Measurements from ENCODE around the gene ZNF594. TPM values are rescaled to one million over a fixed set of nuclear protein-coding genes. Genes with fewer than 3 reads are reported as not detected.
"Not testable (repeated sequence)": the region's sequence is repeated elsewhere in the genome, so short reads cannot be mapped to it uniquely, and the experiment has no call there.

Gene ZNF594
- total RNA-seq, 1 donor from 2014 or later: 26.1 TPM

GRCh38 chr17:5234645-5235576 lies 43.2 kb upstream of the ZNF594 start, which contains the start of gene SCIMP:
Gene SCIMP, minus strand, starts transcription at chr17:5234860. Its CDS starts 105 bp downstream, at chr17:5234755.
- peaks cover 17% of the 10 kb centered on the region for H3K36me3 Mint-ChIP-seq (ENCODE audit: insufficient read depth)
- H3K27ac Mint-ChIP-seq: no peak within 1 kb of the TSS
- no peak within 1 kb of the TSS for H3K4me3 Mint-ChIP-seq (ENCODE audit: low read depth)
- TF ChIP-seq, protein P1, sequence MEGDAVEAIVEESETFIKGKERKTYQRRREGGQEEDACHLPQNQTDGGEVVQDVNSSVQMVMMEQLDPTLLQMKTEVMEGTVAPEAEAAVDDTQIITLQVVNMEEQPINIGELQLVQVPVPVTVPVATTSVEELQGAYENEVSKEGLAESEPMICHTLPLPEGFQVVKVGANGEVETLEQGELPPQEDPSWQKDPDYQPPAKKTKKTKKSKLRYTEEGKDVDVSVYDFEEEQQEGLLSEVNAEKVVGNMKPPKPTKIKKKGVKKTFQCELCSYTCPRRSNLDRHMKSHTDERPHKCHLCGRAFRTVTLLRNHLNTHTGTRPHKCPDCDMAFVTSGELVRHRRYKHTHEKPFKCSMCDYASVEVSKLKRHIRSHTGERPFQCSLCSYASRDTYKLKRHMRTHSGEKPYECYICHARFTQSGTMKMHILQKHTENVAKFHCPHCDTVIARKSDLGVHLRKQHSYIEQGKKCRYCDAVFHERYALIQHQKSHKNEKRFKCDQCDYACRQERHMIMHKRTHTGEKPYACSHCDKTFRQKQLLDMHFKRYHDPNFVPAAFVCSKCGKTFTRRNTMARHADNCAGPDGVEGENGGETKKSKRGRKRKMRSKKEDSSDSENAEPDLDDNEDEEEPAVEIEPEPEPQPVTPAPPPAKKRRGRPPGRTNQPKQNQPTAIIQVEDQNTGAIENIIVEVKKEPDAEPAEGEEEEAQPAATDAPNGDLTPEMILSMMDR (IDR thresholded peaks at IDR 0.05; ENCODE audit: unreplicated experiment): no peak
- no peak for DNase-seq (ENCODE audit: low spot score, unreplicated experiment)
- H3K27me3 Mint-ChIP-seq: no peaks in the 10 kb centered on the region
- peaks cover 6% of the 10 kb centered on the region for H3K4me1 Mint-ChIP-seq (ENCODE audit: low read depth)
- H3K9me3 Mint-ChIP-seq (ENCODE audit: low read depth): peaks cover 3% of the 10 kb centered on the region

- peaks cover 20% of the 10 kb centered on the region for H3K36me3 Mint-ChIP-seq (ENCODE audit: insufficient read depth)
- H3K27ac Mint-ChIP-seq; H3K4me3 Mint-ChIP-seq (ENCODE audit: low read depth); H3K27me3 Mint-ChIP-seq; H3K9me3 Mint-ChIP-seq (ENCODE audit: low read depth); DNase-seq (ENCODE audit: low spot score, unreplicated experiment); H3K4me1 Mint-ChIP-seq (ENCODE audit: low read depth): not testable (repeated sequence)
Observed at GRCh38 chr17:5233492-5233891, 41.8 kb upstream of the ZNF594 start.

- H3K4me1 Mint-ChIP-seq (ENCODE audit: low read depth): peaks cover 3% of the 10 kb centered on the region
- no peak for DNase-seq (ENCODE audit: low spot score, unreplicated experiment)
- no peak overlapping the region for H3K4me3 Mint-ChIP-seq (ENCODE audit: low read depth)
- TF ChIP-seq, protein P1 (IDR thresholded peaks at IDR 0.05; ENCODE audit: unreplicated experiment): no peak
- H3K9me3 Mint-ChIP-seq (ENCODE audit: low read depth): peaks cover 3% of the 10 kb centered on the region
- no peaks in the 10 kb centered on the region for H3K27me3 Mint-ChIP-seq
- H3K27ac Mint-ChIP-seq: no peak overlapping the region
- peaks cover 15% of the 10 kb centered on the region for H3K36me3 Mint-ChIP-seq (ENCODE audit: insufficient read depth)
Observed at GRCh38 chr17:5226940-5227878, 35.5 kb upstream of the ZNF594 start.

DNA sequence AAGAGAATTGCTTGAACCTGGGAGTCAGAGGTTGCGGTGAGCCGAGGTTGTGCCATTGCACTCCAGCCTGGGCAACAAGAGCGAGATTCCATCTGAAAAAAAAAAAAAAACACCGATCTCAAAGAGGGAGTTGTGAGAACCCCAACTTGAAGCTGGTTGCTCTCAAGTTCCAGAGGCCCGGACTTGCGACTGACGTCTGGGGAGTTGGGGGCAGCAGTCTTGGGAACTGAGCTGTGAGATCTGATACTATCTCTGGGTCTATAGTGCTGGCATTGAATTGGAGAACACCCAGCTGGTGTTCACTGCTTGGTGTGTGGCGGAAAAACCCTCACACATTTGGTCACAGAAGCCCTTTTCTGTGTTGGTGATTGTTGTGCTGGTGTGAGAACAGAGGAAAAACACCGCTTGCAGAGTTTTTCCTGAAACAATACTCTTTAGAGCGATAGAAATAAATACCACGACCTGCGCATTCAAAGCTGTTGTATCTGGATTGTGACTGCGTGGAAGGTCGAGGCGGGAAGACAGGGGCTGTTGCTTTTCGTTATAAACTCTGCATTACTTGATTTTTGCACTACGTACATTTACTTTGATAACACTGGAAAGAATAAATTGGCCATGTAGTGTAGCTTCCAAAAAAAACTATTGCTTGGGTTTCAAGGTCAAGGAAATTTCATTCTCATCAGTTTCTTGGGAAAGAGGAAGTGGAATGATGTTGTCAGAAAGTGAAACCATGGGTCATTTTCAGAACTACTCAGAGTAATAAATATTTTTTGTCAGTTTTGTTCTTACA lies 34.2 kb upstream of the ZNF594 start:
- Mint-ChIP-seq H3K4me1 (ENCODE audit: low read depth) (no peaks in the 10 kb centered on the region), H3K4me3 (ENCODE audit: low read depth) (no peak overlapping the region), H3K9me3 (ENCODE audit: low read depth) (no peaks in the 10 kb centered on the region), H3K36me3 (ENCODE audit: insufficient read depth) (peaks cover 12% of the 10 kb centered on the region), H3K27ac (no peak overlapping the region), H3K27me3 (no peaks in the 10 kb centered on the region)
- TF ChIP-seq, protein P1 (IDR thresholded peaks at IDR 0.05; ENCODE audit: unreplicated experiment): no peak
- DNase-seq (ENCODE audit: low spot score, unreplicated experiment): no peak

DNA sequence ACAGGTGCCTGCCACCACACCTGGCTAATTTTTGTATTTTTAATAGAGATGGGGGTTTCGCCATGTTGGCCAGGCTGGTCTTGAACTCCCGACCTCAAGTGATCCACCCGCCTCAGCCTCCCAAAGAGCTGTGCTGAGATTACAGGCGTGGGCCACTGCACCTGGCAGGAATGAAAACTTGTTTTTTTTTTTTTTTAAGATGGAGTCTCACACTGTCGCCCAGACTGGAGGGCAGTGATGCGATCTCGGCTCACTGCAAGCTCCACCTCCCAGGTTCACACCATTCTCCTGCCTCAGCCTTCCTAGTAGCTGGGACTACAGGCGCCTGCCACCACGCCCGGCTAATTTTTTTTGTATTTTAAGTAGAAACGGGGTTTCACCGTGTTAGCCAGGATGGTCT lies 30.2 kb upstream of the ZNF594 start:
- not testable (repeated sequence) for H3K4me3 Mint-ChIP-seq (ENCODE audit: low read depth); H3K27me3 Mint-ChIP-seq; H3K36me3 Mint-ChIP-seq (ENCODE audit: insufficient read depth); H3K27ac Mint-ChIP-seq; H3K9me3 Mint-ChIP-seq (ENCODE audit: low read depth); H3K4me1 Mint-ChIP-seq (ENCODE audit: low read depth); DNase-seq (ENCODE audit: low spot score, unreplicated experiment)
